ENCODE results near the gene SERPINA10. TPM values are rescaled to one million over a fixed set of nuclear protein-coding genes. Genes with fewer than 3 reads are reported as not detected.
A peak's percentile ranks its signal among the peaks of the same experiment; 100 is the strongest.

SERPINA10 gene
- total and polyA plus RNA-seq, 2 of the 13 experiments (the other 11 are each of a cell fraction or from before 2014, with no cell fraction given) = 20.1 to 20.2 TPM

DNA sequence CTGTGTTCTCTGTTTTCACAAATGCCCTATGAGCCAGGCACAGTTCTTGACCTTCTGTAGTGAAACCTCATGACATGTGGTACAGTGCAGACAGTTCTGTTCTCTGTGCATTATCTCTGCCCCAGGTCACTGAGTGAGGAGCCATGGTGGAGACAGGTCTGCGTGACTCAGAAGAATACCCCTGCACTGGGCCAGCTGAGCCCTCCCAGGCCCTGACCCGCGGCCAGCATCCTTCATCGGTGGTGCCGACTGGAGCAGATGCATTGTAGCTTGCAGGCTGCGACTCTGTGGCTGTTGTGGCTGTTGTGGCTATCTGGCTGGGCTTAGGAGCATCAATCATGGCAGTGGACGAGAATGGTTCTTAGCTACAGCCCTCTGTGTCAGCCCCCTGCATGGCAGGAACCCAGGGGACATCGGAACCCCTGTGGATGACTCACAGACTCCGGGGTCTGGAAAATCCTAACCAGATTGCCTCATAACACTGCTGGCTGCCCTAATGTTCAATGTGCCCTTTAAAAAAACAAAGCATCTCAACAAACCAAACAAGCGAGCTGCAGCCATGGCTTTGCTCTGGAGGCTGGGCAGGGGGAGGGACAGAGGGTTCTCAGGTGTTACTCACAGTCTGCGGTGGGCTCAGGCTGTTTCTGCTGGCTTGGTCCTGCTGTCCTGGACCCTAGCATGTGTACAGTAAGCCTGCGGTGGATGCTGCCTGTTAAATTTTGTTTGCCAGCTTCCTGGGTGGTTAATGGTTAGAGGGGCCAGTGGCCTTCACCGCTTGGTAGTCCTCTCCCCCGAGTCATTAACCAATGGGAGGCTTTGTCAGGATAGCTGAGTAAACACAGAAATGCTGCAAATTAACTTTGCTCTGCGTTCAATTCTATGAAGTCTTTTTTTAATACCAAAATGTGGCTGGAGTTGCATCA lies 29.8 kb upstream of the SERPINA10 start, which contains the start of gene SERPINA6 (continued):
- TF ChIP-seq, protein P1, sequence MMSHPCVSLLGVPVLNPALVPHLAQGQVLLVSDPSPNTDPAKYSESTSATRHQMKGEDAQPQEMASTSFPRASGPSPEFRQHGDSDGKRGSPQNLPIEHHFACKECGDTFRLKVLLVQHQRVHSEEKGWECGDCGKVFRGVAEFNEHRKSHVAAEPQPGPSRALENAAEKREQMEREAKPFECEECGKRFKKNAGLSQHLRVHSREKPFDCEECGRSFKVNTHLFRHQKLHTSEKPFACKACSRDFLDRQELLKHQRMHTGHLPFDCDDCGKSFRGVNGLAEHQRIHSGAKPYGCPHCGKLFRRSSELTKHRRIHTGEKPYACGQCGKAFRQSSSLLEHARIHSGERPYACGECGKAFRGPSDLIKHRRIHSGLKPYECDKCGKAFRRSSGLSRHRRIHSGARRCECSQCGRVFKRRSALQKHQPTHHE (CRISPR knock-in tag; IDR thresholded peaks at IDR 0.05; ENCODE audit: borderline replicate concordance) = peak; percentile 73; the same call in 1 of the 2 replicates
- TF ChIP-seq POLR2G (IDR thresholded peaks at IDR 0.05; ENCODE audit: low read depth, low read length) = peak; percentile 81
- TF ChIP-seq TAF15 (IDR thresholded peaks at IDR 0.05; ENCODE audit: low read depth, low read length, poor library complexity, severe bottlenecking) = no peak
- TF ChIP-seq, protein P2, sequence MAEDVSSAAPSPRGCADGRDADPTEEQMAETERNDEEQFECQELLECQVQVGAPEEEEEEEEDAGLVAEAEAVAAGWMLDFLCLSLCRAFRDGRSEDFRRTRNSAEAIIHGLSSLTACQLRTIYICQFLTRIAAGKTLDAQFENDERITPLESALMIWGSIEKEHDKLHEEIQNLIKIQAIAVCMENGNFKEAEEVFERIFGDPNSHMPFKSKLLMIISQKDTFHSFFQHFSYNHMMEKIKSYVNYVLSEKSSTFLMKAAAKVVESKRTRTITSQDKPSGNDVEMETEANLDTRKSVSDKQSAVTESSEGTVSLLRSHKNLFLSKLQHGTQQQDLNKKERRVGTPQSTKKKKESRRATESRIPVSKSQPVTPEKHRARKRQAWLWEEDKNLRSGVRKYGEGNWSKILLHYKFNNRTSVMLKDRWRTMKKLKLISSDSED (CRISPR knock-in tag; IDR thresholded peaks at IDR 0.05) = no peak
- TF ChIP-seq SIN3B (IDR thresholded peaks at IDR 0.05; ENCODE audit: low read length) = no peak; the same call in 1 of the 2 replicates
- TF ChIP-seq, protein P3, sequence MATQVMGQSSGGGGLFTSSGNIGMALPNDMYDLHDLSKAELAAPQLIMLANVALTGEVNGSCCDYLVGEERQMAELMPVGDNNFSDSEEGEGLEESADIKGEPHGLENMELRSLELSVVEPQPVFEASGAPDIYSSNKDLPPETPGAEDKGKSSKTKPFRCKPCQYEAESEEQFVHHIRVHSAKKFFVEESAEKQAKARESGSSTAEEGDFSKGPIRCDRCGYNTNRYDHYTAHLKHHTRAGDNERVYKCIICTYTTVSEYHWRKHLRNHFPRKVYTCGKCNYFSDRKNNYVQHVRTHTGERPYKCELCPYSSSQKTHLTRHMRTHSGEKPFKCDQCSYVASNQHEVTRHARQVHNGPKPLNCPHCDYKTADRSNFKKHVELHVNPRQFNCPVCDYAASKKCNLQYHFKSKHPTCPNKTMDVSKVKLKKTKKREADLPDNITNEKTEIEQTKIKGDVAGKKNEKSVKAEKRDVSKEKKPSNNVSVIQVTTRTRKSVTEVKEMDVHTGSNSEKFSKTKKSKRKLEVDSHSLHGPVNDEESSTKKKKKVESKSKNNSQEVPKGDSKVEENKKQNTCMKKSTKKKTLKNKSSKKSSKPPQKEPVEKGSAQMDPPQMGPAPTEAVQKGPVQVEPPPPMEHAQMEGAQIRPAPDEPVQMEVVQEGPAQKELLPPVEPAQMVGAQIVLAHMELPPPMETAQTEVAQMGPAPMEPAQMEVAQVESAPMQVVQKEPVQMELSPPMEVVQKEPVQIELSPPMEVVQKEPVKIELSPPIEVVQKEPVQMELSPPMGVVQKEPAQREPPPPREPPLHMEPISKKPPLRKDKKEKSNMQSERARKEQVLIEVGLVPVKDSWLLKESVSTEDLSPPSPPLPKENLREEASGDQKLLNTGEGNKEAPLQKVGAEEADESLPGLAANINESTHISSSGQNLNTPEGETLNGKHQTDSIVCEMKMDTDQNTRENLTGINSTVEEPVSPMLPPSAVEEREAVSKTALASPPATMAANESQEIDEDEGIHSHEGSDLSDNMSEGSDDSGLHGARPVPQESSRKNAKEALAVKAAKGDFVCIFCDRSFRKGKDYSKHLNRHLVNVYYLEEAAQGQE (IDR thresholded peaks at IDR 0.05; ENCODE audit: borderline replicate concordance in 1 of 2, low read depth in 1 of 2, low read length in 2 of 2) = no peak
- no peak for TF ChIP-seq TRIM22 (IDR thresholded peaks at IDR 0.05)
- TF ChIP-seq NFE2L1 (CRISPR knock-in tag; IDR thresholded peaks at IDR 0.05; ENCODE audit: borderline replicate concordance) = no peak; the same call in 1 of the 2 replicates
- TF ChIP-seq ZNF775 (CRISPR knock-in tag; IDR thresholded peaks at IDR 0.05; ENCODE audit: borderline replicate concordance) = no peak
- no peak; the same call in 1 of the 2 replicates for TF ChIP-seq ZNF556 (CRISPR knock-in tag; IDR thresholded peaks at IDR 0.05; ENCODE audit: borderline replicate concordance)
- no peak; the same call in 1 of the 2 replicates for TF ChIP-seq ZNF788 (CRISPR knock-in tag; IDR thresholded peaks at IDR 0.05; ENCODE audit: borderline replicate concordance)
- TF ChIP-seq, protein P4, sequence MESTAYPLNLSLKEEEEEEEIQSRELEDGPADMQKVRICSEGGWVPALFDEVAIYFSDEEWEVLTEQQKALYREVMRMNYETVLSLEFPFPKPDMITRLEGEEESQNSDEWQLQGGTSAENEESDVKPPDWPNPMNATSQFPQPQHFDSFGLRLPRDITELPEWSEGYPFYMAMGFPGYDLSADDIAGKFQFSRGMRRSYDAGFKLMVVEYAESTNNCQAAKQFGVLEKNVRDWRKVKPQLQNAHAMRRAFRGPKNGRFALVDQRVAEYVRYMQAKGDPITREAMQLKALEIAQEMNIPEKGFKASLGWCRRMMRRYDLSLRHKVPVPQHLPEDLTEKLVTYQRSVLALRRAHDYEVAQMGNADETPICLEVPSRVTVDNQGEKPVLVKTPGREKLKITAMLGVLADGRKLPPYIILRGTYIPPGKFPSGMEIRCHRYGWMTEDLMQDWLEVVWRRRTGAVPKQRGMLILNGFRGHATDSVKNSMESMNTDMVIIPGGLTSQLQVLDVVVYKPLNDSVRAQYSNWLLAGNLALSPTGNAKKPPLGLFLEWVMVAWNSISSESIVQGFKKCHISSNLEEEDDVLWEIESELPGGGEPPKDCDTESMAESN (CRISPR knock-in tag; conservative IDR thresholded peaks at IDR 0.05) = peak; percentile 67; the same call in 1 of the 2 replicates
- TF ChIP-seq, protein P5, sequence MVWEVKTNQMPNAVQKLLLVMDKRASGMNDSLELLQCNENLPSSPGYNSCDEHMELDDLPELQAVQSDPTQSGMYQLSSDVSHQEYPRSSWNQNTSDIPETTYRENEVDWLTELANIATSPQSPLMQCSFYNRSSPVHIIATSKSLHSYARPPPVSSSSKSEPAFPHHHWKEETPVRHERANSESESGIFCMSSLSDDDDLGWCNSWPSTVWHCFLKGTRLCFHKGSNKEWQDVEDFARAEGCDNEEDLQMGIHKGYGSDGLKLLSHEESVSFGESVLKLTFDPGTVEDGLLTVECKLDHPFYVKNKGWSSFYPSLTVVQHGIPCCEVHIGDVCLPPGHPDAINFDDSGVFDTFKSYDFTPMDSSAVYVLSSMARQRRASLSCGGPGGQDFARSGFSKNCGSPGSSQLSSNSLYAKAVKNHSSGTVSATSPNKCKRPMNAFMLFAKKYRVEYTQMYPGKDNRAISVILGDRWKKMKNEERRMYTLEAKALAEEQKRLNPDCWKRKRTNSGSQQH (CRISPR knock-in tag; IDR thresholded peaks at IDR 0.05; ENCODE audit: low read depth) = no peak; the same call in 1 of the 2 replicates

All from HepG2 (cell line).